HS-27A (cell line): ENCODE measurements around the gene LHFPL3.

Experiments used
- DNase-seq: peaks from one replicate; pipeline ENCODE4 v3.0.0-alpha.2; 2012; ENCODE audit warnings: low read depth, missing footprints

LHFPL3 gene

DNA sequence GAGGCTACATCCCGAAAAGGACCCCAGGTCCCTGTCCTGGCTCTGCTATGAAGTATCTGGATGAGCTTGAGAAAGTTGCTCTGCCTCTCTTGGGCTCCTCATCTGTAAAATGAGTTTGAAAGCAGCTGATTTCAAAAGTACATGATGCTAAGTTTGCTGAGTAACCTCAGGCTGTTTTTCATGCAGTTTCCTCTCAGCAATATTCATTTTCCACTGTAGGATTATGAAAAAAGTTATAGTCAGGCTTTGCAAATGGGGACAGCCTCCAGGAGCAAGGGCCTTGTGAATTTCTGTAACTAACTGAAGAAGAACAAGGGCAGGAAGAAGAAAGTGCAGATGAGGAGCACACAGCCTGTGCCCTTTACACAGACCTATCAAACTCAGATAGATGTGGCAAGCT lies 518.3 kb downstream of the LHFPL3 start:
- no peak for DNase-seq

DNA sequence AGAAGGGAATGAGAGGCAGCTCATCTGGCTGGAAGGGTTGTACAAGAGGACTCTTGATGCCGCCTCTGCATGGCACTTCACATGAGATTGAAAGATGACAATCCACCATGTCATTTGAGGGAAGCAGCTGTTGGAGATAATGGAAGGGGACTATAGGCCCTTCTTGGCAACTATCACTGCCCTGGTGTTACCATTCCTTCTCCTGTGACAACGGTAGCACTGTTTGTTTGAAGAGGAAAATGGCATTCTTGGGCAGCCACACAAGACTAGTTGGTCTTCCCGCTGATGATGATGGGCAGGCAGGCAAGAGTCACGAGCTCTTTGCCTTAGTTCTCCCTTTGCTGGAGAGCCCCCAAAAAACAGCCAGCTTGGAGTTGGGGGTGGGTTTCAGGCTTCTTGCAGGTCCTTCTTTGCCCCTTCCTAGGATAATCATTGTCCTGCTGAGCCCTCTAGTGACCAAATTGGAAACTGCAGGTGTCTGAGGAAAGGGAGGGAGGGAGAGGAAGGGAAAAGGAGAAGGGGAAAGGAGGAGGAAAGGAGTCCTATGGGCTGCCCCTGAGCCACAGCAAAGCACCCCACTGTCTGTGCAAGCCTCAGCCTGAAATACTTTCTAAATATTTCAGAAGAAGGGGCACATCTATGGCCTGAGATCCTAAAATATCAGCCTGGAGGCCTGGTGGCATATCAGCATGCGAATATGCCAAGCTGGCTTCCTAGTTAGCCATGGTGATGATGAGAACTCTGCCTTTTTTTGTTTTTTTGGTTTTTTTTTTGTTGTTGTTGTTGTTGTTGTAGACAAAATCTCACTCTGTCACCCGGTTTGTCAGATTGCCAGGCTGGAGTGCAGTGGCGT lies 520.0 kb downstream of the LHFPL3 start:
- DNase-seq: no peak

DNA sequence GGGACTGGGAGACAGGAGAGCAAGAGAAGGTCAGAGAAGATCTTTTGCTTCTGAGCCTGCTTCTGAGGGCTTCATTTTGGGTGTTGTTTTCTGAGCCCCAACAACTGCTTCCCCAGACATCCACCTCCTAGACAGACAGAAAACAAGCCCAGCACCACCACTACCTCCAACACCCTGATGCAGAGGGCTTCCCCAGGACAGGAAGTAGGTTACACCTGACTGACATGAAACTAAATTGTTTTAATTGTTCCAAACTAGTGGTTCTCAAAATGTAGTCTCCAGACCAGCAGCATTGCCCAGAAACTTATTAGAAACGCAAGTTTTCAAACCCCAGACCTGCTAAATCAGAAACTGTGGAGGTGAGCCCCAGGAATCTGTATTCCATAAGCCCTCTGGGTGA lies 522.0 kb downstream of the LHFPL3 start:
- DNase-seq: no peak

DNA sequence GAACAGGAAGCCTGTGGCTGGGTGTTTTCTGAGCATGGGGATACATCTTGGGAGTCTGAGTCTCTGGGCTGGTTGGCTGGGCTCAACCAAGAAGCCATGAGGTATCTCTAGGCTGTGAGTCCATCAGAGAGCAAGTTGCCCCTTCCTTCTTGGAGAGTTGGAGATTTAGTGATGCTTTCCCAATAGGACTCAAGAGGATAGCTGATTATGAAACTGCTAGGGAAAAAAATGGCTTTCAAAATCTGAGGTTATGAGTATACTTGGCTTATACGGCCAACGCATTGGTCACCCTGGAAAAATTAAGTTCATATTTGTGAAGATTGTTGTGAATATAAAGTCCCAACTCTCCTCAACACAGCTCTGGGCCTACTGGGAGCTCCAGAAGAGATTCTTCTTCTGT lies 522.9 kb downstream of the LHFPL3 start:
- no peak for DNase-seq

DNA sequence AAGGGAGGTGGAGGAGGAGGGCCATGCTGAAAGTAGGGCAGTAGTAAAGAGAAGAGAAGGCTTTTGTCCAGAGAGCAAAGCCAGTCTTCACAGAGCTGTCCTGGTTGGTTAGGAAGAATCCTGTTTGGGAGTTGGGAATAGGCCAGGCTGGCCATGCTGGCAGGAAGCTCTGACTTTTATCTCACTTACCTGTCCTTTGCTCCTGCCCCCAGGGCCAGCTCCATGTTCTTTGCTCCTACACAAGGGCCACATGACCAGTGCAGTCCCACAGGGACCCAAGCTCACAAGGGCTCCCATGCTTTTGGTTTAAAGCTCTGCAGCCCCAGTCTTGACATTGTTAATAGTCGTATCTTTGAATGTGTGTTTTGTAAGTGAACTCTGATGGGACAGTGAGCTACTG lies 524.0 kb downstream of the LHFPL3 start:
- DNase-seq: no peak

DNA sequence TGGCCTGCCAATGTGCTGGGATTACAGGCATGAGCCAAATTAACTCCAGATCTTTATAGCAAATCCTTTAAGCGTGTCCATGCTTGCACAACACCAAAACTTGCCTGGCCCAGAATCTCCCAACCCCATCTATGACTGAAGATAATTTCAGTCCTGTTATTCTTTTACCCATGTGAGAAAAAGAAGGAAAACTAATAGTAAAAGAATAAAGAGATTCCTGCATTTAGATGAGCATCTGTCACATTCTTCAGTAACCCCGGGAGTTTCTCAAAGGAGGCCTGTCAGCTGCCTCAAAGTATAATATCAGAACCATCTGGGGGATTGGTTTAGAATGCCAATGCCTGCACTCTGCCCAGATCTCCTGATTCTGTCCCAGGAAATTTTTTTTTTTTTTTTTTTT lies 527.5 kb downstream of the LHFPL3 start:
- no peak for DNase-seq

DNA sequence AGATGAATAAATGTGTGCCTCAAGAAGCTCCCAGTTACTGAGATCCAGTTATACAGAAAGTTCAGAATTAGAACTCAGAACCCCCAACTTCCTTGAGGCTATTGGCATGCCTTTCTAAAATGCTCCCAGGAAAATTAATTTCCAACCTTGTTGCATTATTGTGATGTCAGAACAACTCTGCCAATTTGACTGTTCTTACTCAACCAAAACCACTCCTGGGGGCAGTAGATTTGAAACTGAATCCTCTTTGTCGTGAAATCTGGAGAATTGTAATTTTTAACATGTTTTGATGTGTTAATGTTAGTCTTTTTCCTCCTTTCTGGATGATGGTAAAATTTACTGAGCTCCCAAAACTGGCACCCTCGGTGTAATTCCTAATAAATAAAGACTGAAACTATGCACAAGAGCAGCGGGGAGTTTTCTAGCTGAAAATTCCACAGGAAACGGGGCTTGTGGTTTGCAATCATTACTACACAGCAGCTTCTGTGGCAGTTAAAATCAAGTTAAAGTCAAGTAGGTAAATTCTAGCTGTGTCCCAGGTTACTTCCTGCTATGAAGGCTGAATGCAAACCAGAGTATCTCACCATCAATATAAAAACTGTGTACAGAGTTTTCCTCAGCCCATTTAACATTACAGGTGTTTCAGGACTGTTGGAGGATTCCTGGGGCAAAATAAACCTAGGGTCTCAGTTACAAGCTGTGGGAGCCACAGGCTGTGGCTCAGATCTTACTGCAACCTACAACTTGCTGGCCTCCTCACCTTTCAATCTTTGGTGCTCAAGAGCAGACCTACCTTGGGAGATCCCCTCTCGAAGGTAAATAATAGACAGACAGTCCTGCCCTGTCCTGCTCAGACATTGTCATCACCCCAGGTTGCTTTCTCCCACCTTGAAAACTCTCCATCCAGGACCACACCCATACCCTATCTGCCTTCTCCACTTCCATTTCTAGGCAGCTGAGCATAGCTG lies 529.3 kb downstream of the LHFPL3 start:
- no peak for DNase-seq

DNA sequence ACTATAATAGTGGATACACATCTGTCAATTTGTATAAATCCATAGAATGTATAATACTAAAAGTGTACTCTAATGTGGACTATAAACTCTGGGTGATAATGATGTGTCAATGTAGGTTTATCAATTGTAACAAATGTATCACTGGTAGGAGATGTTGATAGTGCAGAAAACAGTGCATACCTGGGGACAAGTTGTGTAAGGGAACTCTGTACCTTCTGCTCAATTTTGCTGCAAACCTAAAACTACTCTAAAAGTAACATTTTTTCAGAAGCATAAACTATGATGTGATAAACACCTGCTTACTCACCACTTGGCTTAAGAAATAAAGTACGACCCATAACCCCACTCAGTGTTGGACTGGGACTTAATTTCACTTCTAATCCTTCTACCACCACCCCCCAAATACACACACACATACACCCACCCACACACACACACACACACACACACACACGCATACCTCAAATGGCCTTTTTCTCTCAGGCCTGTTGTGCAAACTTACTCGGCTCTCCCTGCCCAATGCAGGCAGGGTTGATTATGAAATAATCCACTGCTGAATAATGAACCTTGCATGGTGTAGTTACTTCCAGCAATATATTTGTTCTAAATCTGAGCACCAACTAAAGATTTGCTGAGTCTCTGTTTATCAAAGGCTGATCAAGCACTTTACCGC lies 531.5 kb downstream of the LHFPL3 start:
- DNase-seq: no peak

DNA sequence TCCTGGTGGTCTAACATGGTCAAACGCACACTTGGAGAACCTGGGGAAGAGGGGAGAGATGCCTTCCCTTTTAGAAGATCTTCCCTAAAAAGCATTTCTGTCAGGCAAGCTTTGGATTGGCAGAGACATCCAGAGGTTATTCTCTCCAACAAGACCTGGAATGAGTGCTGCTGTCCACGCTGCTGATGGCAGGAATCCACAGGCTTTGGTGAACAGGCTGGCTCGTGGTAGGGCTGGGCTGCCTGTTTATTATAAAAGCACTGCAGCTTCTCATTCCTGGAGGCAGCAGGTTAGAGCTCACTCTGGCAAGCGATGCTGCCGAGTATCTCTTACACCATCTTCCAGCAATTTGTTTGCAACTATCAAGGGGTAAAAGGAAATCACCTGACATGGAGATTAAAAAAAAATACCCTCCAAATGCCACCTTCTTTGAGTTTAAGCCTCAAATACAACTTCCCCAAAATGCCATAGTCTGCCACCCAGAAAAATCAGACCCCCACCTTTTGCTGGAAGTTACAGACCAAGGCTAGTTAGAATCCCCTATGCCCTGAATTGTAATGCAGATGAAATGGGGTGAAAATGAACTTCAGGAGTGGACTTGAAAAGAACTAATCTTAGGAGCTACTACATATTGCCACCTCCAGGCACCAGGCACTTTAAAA lies 533.5 kb downstream of the LHFPL3 start:
- no peak for DNase-seq

DNA sequence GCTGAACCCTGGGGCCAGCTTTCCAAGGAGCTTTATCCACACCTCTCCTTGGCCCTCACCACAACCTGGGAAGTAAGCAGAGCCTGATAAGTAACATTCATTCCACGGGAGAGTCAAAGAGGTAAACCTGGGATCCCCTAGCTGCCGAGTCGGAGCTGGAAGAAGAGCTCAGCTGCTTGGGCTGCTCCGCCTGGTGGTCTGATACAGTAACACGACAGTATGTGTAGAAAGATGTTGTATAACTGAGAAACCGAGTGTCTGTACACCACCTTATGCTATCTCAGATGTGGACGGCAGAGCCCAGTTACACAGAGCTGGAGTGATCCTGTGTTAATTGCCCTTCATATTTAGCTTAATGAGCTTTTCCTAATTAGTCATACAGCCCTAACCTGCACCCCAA lies 534.3 kb downstream of the LHFPL3 start:
- no peak for DNase-seq

DNA sequence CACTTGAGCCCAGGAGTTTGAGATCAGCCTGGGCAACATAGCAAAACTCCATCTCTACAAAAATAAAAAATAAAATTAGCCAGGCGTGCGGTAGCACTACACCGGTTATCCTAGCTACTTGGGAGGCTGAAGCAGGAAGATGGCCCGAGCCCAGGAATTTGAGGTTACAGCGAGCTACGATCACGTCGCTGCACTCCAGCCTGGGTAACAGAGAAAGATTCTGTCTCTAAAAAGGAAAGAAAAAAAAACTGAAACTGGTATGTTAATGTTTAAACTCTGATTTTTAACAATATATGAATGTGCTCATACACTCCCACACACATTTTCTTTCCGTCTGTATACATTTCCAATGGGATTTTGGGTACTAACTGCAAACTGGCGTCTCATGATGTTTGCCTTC lies 545.0 kb downstream of the LHFPL3 start:
- no peak for DNase-seq

DNA sequence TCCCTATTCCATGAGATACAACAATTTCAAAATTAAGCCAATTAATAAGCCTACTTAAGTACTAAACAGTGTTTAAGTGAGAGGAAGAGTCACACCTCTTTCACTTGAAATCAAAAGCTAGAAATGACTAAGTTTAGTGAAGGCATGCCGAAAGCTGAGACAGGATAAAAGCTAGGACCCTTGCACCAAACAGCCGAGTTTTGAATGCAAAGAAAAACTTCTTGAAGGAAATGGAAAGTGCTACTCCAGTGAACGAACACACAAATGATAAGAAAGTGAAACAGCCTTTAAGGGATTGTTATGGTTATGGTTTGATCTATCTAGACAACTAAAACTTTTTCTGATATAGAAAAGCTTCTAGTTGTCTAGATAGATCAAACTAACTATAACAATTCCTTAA lies 550.2 kb downstream of the LHFPL3 start:
- DNase-seq: no peak

DNA sequence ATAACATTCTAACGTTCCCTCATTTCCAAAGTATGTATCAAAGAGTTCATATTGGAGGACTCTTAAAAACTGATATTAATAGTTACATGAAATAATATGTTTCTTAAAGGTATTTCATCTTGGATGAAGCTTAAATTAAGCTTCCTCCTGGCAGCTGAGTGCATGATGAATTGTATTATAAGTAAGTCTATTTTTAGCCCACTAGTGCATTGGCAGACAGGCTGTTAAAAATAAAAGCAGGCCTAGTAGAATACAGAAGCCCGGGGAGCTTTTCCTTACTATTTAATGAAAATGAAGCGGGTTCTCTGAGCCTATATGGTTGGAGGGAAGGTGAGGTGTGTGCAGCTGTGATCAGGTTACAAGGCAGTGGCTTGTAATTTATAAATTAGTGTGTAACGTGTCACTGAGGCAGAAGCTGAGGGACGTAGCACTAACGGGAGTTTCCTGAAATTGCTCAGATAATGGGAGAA lies 554.9 kb downstream of the LHFPL3 start:
- no peak for DNase-seq

DNA sequence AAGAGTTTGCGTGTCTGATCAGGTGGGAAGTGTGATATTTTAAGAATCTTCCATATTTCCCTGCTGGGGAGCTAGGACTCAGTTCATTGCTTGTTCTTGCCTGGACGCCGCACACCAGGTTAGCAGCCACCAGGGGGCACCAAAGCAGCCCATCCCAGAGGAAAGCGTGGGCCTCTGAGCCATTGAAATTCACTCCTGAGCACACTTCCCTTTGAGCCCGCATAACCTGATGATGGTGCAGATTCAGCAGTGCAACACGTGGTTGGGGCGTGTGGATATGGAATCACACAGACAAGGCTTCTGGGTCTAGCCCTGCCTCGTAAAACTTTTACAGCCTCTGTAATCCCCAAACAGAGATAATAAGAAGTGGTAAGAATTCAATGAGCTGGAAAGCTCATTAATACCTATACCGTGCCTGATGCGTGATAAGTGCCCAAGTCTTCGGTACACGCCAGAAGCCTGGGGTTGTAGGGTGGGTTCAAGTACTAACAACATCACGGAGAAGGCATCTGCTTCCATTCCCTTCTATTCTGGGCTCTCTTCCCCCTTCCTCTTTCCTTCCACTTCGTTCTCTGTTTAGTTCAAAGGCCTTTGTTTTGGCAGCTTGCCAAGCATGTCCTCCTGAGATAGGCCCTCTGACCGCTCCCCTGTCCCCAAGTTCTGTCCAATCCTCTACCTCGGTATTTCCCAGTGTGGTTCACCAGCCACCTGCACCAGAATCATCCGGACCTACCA lies 555.5 kb downstream of the LHFPL3 start:
- peak; percentile 22 for DNase-seq

DNA sequence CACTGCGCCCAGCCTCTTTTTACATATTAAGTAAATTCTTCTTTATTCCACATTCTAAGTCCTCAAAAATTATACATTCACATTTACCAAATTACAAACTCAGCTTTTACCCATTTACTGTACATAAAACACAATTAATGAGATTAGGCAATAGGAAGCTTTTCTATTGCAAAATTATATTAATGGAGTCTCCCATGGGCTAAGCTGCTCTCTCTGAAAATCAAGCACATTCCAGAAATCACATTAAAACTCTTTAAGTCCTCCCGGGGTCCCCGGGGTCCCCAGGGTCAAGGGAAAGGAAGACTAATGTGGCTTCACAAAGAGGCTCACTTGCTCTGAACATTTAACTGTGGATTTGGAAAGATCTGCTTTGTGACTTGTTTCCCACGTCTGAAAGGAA lies 558.2 kb downstream of the LHFPL3 start:
- DNase-seq: no peak

DNA sequence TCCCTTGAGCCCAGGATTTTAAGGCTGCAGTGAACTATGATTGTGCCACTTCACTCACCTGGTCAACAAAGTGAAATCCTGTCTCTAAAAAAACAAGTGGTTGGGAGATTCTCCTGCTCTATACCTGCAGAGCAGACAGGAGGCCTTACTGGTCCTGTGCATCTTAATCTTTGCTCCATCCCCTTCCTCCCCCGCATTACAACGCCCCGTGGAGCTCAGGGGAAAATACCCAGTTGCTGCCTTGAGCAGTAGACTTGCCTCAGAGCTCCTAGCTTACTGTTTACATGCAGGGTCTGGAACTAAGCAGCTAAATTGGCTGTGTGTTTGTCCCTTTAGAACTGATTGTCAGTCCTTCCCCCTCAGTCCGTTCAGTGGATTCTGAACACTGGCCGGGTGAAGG lies 561.8 kb downstream of the LHFPL3 start:
- no peak for DNase-seq

DNA sequence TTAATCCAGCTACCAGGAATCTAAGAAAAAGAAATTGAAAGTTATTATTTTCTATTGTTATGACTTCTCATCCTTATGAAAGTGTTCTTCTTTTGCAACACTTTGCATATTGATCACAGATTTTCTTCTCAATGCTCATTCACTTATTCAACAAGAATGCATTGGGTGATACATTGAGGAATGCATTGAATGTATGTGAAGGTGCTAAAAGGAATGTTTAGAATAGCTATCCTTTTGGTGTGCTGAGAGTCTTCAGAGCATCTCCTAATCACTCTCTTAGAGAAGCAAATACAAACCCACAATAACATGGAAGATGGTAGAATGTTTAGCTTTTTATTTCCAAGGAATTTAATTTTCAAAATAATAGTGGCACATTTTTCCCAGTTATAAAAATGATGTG lies 563.5 kb downstream of the LHFPL3 start:
- no peak for DNase-seq

DNA sequence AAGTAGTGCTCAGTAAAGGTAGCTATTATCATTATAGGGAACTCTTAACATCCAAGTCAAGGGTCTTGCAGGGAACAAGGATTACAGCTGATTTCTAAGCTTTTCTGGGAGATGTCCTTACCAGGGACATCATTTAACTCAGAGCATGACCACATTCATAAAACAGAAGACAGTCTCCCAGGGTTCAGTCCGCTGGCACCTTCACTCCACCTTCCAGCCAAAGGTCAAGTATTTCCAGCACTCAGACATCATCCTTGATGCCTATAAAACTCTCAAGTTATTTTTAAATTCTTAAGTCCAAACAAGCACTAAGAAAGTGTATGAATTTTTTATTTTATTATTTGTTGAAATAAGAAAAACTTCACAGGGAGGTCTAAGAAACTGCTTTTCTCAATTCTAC lies 565.9 kb downstream of the LHFPL3 start:
- no peak for DNase-seq

DNA sequence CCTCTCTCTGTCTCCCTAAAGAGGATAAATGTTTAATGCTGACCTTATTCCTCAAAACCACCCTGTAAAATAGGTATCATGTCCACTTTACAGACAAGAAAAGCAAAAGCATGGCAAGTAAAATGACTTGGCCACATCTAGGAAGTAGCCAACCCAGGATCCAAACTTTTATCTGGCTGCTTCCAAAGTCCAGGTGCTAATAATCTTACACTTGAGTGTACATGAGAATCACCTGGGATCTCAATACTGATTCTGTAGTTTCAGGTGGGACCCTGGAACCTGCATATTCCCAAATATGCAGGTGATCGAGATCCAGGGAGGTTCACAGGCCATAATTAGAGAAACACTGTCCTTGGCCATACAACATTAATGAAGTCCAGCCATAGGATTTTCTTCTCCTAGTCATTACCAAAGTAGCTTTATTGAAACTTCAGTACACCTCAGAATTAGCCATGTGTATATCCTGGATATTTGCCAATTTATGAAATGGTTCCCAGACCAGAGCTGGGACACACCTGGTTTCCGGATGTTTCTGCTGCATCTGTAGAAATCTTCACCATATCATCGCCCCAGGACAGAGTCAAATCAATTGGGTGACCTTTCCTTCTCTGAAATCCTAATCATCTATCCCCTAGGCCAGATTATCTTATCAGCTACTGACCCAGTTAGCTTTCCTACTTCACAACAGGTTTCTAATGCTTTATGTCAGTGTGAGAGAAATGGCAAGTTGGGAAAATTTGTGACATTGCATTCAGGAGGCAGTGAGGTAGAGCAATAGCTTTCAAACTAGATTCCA lies 566.5 kb downstream of the LHFPL3 start:
- no peak for DNase-seq

DNA sequence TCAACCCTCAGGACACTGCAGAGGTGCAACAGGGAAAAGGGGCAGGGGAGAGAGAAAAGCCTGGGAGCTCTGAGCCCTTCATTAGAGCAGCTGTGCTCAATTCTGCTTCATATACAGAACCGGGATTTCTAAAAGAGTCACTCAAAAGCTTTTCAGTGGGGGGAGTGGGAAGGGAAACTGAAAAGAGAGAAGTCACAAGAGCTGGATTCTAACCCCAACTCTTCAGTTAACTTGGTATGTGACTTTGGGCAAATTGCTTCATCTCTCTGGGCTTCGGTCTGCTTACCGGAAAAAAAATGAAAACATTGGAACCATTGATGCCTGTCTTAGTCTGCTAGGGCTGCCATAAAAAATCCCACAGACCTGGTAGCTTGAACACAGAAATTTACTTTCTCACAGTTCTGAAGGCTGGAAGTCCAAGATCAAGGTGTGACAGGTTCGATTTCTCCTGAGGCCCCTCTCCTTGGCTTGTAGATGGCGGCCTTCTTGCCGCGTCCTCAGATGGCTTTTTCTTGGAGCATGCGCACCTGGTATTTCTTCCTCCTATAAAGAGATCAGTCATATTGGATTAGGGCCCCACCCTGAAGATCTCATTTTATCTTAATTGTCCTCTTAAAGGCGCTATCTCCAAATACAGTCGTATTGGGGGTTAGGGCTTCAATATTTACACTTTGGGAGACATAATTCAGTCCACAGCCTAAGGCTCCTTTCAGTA lies 567.3 kb downstream of the LHFPL3 start:
- DNase-seq: no peak
